PC-3 (cell line): ENCODE results near the gene ST6GAL1. TPM values are rescaled to one million over a fixed set of nuclear protein-coding genes. Genes with fewer than 3 reads are reported as not detected.
"Not testable (repeated sequence)": the region's sequence is repeated elsewhere in the genome, so short reads cannot be mapped to it uniquely, and the experiment has no call there.

Experiments used
- ATAC-seq: fragments of 200-7000 bp; cut with Tn5 transposase; 2 replicates; pipeline ENCODE4 v1.9.1; 2020; ENCODE audit warnings: mild to moderate bottlenecking, moderate library complexity
- BruUV-seq: library from RNA; stranded (reverse); fragments of 400-500 nt; replicated peaks from 2 replicates; lab custom pipeline; 2021; lab: Mats Ljungman, UMichigan
- CTCF ChIA-PET: fragments of 300-600 bp; sonication (Branson Sonifier 250); formaldehyde crosslinking; loops from one replicate; lab custom pipeline; 2022; ENCODE audit warnings: antibody characterized with exemption; lab: Charles Lee
- POLR2A ChIA-PET: fragments of 300-600 bp; sonication (Branson Sonifier 250); formaldehyde crosslinking; loops from one replicate; lab custom pipeline; 2022; ENCODE audit warnings: antibody characterized with exemption; ENCODE audit not compliant: unreplicated experiment; lab: Charles Lee
- DNase-seq: peaks from one replicate; pipeline ENCODE4 v3.0.0-alpha.2; 2015
- H2AFZ ChIP-seq: fragments of 300-600 bp; sonication (generic); 2 replicates; pipeline ENCODE4 v1.6.0; 2016; ENCODE audit warnings: antibody characterized with exemption, low read length
- H3F3A ChIP-seq: fragments of 300-600 bp; sonication (generic); one replicate; pipeline ENCODE4 v1.6.0; 2017; ENCODE audit warnings: antibody characterized with exemption, low read length, control low read depth, mild to moderate bottlenecking; ENCODE audit not compliant: unreplicated experiment
- H3K27ac ChIP-seq: fragments of 300-600 bp; sonication (generic); 2 replicates; pipeline ENCODE4 v1.5.1; 2016; ENCODE audit warnings: mild to moderate bottlenecking, low read length
- H3K27me3 ChIP-seq: fragments of 300-600 bp; sonication (generic); 2 replicates; pipeline ENCODE4 v1.6.1; 2016; ENCODE audit warnings: low read length, mixed read lengths
- H3K36me3 ChIP-seq: fragments of 300-600 bp; sonication (generic); 2 replicates; pipeline ENCODE4 v1.6.1; 2016; ENCODE audit warnings: low read depth, mixed run types, low read length, mixed read lengths
- H3K4me1 ChIP-seq: fragments of 300-600 bp; sonication (generic); 2 replicates; pipeline ENCODE4 v1.5.1; 2016; ENCODE audit warnings: low read length; ENCODE audit not compliant: insufficient read depth
- H3K4me2 ChIP-seq: fragments of 300-600 bp; sonication (generic); 2 replicates; pipeline ENCODE4 v1.6.0; 2016; ENCODE audit warnings: low read length
- H3K4me3 ChIP-seq: fragments of 300-600 bp; sonication (generic); 2 replicates; pipeline ENCODE4 v1.5.1; 2016; ENCODE audit warnings: mild to moderate bottlenecking, low read length, mixed read lengths
- H3K79me2 ChIP-seq: fragments of 300-600 bp; sonication (generic); 2 replicates; pipeline ENCODE4 v1.6.1; 2017; ENCODE audit warnings: low read length, mixed read lengths
- H3K9ac ChIP-seq: fragments of 300-600 bp; sonication (generic); 2 replicates; pipeline ENCODE4 v1.6.0; 2016; ENCODE audit warnings: mild to moderate bottlenecking, low read length
- H3K9me2 ChIP-seq: fragments of 300-600 bp; sonication (generic); replicated peaks from 2 replicates; pipeline ENCODE4 v1.6.1; 2016; ENCODE audit warnings: mixed run types, low read length, mixed read lengths
- H3K9me3 ChIP-seq: fragments of 300-600 bp; sonication (generic); 2 replicates; pipeline ENCODE4 v1.6.1; 2016; ENCODE audit warnings: low read length, mixed read lengths
- H4K20me1 ChIP-seq: fragments of 300-600 bp; sonication (generic); 2 replicates; pipeline ENCODE4 v1.6.1; 2016; ENCODE audit warnings: low read length, mixed read lengths
- EZH2 ChIP-seq: fragments of 300-600 bp; sonication (generic); IDR thresholded peaks from one replicate; pipeline ENCODE4 v1.6.1; 2017; ENCODE audit warnings: antibody characterized with exemption, mild to moderate bottlenecking, low read length; ENCODE audit not compliant: unreplicated experiment
- EZH2phosphoT487 ChIP-seq: fragments of 300-600 bp; sonication (generic); IDR thresholded peaks from 2 replicates; pipeline ENCODE4 v1.6.1; 2018; ENCODE audit warnings: mild to moderate bottlenecking, antibody characterized with exemption, low read length, borderline replicate concordance
- intact Hi-C: fragments of 100-400 bp; cut with micrococcal nuclease; formaldehyde crosslinking; loops from 2 replicates; pipeline ENCODE4 v1.9.0; 2023
- total RNA-seq: library from RNA; depleted of rRNA; stranded (reverse); fragments of >200 nt; gene quantifications from 2 replicates; pipeline ENCODE4 v1.2.3, GENCODE V29; 2014
- TF ChIP-seq, protein P1 (sequence below): fragments of 300-600 bp; sonication (generic); conservative IDR thresholded peaks from 2 replicates; pipeline ENCODE4 v1.5.1; 2017; ENCODE audit warnings: antibody characterized with exemption, low read depth, mild to moderate bottlenecking, low read length

ST6GAL1 gene
- total RNA-seq, 1 experiment from 2014 or later: 9.4 TPM

DNA sequence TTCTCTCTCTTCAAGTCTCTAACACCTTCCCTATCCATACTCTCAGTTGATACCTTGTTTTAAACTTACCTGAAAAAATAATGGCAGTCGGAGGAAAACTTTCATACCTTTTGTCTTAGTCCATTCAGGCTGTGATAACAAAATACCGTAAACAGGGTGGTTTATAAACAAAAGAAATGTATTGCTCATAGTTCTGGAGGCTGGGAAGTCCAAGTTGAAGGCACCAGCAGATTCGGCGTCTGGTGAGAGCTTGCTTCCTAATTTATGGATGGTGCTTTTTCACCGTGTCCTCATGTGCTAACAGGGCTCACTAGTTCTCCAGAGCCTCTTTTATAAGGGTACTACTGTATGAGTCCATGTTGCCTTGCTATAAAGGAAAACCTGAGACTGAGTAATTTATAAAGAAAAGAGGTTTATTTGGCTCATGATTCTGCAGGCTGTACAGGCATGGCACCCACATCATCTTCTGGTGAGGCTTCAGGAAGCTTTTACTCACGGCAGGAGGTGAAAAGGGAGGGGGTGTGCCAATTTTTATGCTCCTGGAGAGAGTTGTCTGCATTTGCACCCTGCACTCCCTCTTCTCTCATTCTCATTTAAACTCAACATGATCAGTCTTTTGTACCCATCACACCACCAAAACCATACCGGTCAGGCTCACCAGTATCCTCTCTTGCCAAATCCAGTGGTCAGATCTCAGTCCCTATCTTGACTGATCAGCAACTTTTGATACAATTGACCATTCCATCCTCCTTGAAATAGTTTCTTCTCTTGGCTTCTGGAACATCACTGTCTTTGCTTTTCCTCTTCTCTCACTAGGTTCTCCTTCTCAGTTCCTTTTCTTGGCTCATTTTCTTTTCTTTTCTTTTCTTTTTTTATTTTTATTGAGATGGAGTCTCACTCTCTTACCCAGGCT lies 21.6 kb downstream of the ST6GAL1 start:
- no peaks in the 10 kb centered on the region for H3K9me2 ChIP-seq
- no TSS peak for BruUV-seq
- no peak overlapping the region for H3K27ac ChIP-seq
- no peak overlapping the region for H3K9ac ChIP-seq
- no peak for ATAC-seq
- H3K4me1 ChIP-seq: no peaks in the 10 kb centered on the region; the same call in 1 of the 2 replicates
- H3K27me3 ChIP-seq: no peaks in the 10 kb centered on the region
- intact Hi-C loops: no loop called here
- TF ChIP-seq EZH2: no peak
- TF ChIP-seq, protein P1, sequence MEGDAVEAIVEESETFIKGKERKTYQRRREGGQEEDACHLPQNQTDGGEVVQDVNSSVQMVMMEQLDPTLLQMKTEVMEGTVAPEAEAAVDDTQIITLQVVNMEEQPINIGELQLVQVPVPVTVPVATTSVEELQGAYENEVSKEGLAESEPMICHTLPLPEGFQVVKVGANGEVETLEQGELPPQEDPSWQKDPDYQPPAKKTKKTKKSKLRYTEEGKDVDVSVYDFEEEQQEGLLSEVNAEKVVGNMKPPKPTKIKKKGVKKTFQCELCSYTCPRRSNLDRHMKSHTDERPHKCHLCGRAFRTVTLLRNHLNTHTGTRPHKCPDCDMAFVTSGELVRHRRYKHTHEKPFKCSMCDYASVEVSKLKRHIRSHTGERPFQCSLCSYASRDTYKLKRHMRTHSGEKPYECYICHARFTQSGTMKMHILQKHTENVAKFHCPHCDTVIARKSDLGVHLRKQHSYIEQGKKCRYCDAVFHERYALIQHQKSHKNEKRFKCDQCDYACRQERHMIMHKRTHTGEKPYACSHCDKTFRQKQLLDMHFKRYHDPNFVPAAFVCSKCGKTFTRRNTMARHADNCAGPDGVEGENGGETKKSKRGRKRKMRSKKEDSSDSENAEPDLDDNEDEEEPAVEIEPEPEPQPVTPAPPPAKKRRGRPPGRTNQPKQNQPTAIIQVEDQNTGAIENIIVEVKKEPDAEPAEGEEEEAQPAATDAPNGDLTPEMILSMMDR: no peak
- TF ChIP-seq EZH2phosphoT487: no peak
- POLR2A ChIA-PET: no interaction called here
- H3F3A ChIP-seq: no peaks in the 10 kb centered on the region
- CTCF ChIA-PET: no interaction called here
- DNase-seq: no peak
- H4K20me1 ChIP-seq: no peaks in the 10 kb centered on the region
- H3K36me3 ChIP-seq: no peaks in the 10 kb centered on the region
- H3K4me2 ChIP-seq: no peak overlapping the region
- no peak overlapping the region for H3K4me3 ChIP-seq
- H3K9me3 ChIP-seq: no peaks in the 10 kb centered on the region
- H3K79me2 ChIP-seq: no peaks in the 10 kb centered on the region
- H2AFZ ChIP-seq: no peak overlapping the region

DNA sequence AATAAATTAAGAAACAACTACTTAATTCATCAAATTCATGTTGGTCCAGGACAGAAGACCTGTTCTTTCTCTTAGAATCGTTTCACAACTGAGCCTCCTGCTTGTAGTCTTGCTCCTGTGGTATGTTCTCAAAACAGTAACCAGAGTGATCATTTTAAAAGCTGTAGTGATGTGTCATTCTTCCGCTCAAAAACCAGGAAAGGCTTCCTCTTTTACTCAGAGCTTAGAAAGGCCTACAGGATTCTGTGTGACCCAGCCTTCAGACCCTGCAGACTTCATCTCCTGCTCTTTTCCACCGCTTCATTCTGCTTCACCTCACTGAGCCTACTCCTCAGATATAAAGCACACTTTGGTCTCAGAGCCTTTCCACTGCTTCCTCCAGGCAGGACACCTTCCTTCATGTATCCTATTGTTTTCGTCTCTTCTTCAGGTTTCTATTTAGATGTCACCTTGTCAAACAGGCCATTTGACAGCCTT lies 22.7 kb downstream of the ST6GAL1 start:
- TF ChIP-seq EZH2phosphoT487 (no peak), EZH2 (no peak)
- TF ChIP-seq, protein P1: no peak
- ATAC-seq (peak; percentile 81), DNase-seq (peak; percentile 46)
- Histone ChIP-seq H4K20me1 (no peaks in the 10 kb centered on the region), H3K4me1 (no peaks in the 10 kb centered on the region; the same call in 1 of the 2 replicates), H2AFZ (peak overlapping the region; percentile 10; the same call in 1 of the 2 replicates), H3F3A (no peaks in the 10 kb centered on the region), H3K9ac (no peak overlapping the region), H3K36me3 (no peaks in the 10 kb centered on the region), H3K79me2 (no peaks in the 10 kb centered on the region), H3K9me2 (no peaks in the 10 kb centered on the region), H3K4me2 (peak overlapping the region; percentile 6; the same call in 1 of the 2 replicates), H3K27me3 (no peaks in the 10 kb centered on the region), H3K27ac (no peak overlapping the region), H3K4me3 (no peak overlapping the region), H3K9me3 (no peaks in the 10 kb centered on the region)
- intact Hi-C loops: no loop called here
- no TSS peak for BruUV-seq
- ChIA-PET POLR2A (interaction anchor here (0.6 kb wide), 1 partner anchor 187 kb away, joined by 4 read pairs; no protein-coding TSS in a partner anchor), CTCF (no interaction called here)

DNA sequence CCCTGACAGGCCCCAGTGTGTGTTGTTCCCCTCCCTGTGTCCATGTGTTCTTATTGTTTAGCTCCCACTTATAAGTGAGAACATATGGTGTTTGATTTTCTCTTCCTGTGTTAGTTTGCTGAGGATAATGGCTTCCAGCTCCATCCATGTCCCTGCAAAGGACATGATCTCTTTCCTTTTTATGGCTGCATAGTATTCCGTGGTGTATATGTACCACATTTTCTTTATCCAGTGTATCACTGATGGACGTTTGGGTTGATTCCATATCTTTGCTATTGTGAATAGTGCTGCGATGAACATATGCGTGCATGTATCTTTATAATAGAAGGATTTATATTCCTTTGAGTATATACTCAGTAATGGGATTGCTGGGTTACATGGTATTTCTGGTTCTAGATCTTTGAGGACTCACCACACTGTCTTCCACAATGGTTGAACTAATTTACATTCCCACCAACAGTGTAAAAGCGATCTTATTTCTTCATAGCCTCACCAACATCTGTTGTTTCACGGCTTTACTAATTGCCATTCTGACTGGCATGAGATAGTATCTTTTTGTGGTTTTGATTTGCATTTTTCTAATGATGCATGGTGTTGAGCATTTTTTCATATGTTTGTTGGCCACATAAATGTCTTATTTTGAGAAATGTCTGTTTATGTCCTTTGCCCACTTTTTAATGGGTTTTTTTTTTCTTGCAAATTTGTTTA lies 23.8 kb downstream of the ST6GAL1 start:
- H3K9ac ChIP-seq, CTCF ChIA-PET, H3F3A ChIP-seq, H3K79me2 ChIP-seq, intact Hi-C loops, ATAC-seq, H3K4me3 ChIP-seq, H3K27ac ChIP-seq, H2AFZ ChIP-seq, H4K20me1 ChIP-seq, BruUV-seq, H3K4me2 ChIP-seq, POLR2A ChIA-PET, DNase-seq, H3K4me1 ChIP-seq, H3K9me2 ChIP-seq, H3K9me3 ChIP-seq, H3K27me3 ChIP-seq, H3K36me3 ChIP-seq: not testable (repeated sequence)
